Gastrocnemius medialis (tissue), 4 donors: ENCODE results near the gene ZDHHC8. TPM values are rescaled to one million over a fixed set of nuclear protein-coding genes. Genes with fewer than 3 reads are reported as not detected.

ENCODE experiments used
- ATAC-seq, 2 donors: fragments of 150-250 bp; one replicate each; pipeline ENCODE4 v1.9.1; 2016
- DNase-seq, 2 donors: peaks; one replicate each; pipeline ENCODE4 v3.0.0-alpha.2; 2019
- H3K27ac ChIP-seq, 4 donors: fragments of 200-600 bp; sonication (generic); 1 replicate in 1 of 4; 2 replicates in 3 of 4; pipeline ENCODE4 v1.5.1; 2016 to 2018; ENCODE audit warnings: mild to moderate bottlenecking in 2 of 4, moderate library complexity in 1 of 4
- H3K27me3 ChIP-seq, 3 donors: fragments of 200-600 bp; sonication (generic) in 2 of 3; 1 replicate in 1 of 3; 2 replicates in 2 of 3; pipeline versions ENCODE4 v1.5.1 to v1.6.0; 2016 to 2019; ENCODE audit warnings: mild to moderate bottlenecking in 1 of 3, moderate library complexity in 1 of 3
- H3K36me3 ChIP-seq, 2 donors: fragments of 200-600 bp; sonication (generic) in 1 of 2; one replicate each; pipeline ENCODE4 v1.5.1; 2017 to 2018
- H3K4me1 ChIP-seq, 2 donors: fragments of 200-600 bp; sonication (generic) in 1 of 2; one replicate each; pipeline ENCODE4 v1.5.1; 2016 to 2017; ENCODE audit warnings: mild to moderate bottlenecking in 2 of 2
- H3K4me3 ChIP-seq, 4 donors: fragments of 200-600 bp; sonication (generic) in 3 of 4; 1 replicate in 1 of 4; 2 replicates in 3 of 4; pipeline ENCODE4 v1.5.1; 2016 to 2019; ENCODE audit warnings: mild to moderate bottlenecking in 2 of 4
- H3K9me3 ChIP-seq, 3 donors: fragments of 200-600 bp; sonication (generic) in 2 of 3; 1 replicate in 1 of 3; 2 replicates in 2 of 3; pipeline ENCODE4 v1.5.1; 2016 to 2019
- CTCF ChIP-seq, 5 experiments: fragments of 450-650 bp in 3 of 5; fragments of 200-600 bp in 2 of 5; sonication (generic) in 2 of 5; IDR thresholded peaks in 4 of 5; conservative IDR thresholded peaks in 1 of 5; 1 replicate in 4 of 5; 2 replicates in 1 of 5; pipeline ENCODE4 v1.5.1; 2016 to 2019; ENCODE audit warnings: antibody characterized with exemption in 5 of 5, mild to moderate bottlenecking in 3 of 5, moderate library complexity in 3 of 5
- POLR2A ChIP-seq, 2 donors: fragments of 450-650 bp; IDR thresholded peaks; one replicate each; pipeline ENCODE4 v1.6.1; 2017; ENCODE audit warnings: antibody characterized with exemption in 2 of 2, mild to moderate bottlenecking in 2 of 2, moderate library complexity in 2 of 2
- in situ Hi-C, 4 donors: fragments of 200-750 bp; cut with MboI; loops; one replicate each; pipeline versions ENCODE4 v1.15.0 to v1.8.0; 2017; ENCODE audit warnings: low sequenced_read_pairs in 4 of 4
- intact Hi-C: fragments of 100-400 bp; cut with DNase I; formaldehyde crosslinking; loops from one replicate; pipeline ENCODE4 v1.15.1; 2023; ENCODE audit warnings: low total_unique reads
- total RNA-seq, 4 donors: library from RNA; depleted of rRNA; stranded (reverse); fragments of >200 nt; gene quantifications; one replicate each; pipeline versions ENCODE4 v1.1.0 to v1.2.3, GENCODE V29; 2016

The ZDHHC8 gene
- total RNA-seq, 4 donors from 2014 or later: 7.3 to 15.8 (median 12.8) TPM

DNA sequence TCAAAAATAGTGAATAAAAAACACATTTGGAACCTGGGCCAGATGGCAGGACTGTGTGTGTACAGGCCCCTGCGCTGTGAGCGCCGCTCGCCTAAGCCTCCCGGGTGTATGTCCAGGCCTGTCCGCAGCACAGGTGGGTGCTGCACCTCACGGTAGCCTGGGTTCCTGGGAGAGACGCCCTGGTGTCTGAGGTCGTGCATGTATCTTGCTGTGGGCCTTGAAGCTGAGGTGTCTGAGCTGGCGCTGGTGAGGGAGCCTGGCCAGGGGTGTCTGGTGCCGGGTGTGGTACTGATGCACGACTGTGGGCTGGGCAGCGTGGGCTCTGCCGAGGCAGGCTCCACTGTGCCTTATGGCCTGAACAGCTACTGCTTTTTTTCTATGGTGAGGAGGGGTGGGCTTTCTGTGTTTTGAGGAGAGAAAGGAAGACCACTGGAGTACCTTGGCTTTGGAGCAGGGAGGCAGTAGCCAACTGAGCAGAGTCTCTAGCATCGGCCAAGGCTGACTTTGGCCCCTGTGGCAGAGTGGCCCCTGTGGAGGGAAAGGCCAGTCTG, 4.2 kb upstream of the ZDHHC8 start:
- peaks cover 0 to 28% of the 10 kb centered on the region in 2 donors for H3K36me3 ChIP-seq
- intact Hi-C loops (loop anchor here (5.0 kb wide), 1 partner anchor 155 kb away; no protein-coding TSS in a partner anchor), in situ Hi-C loops (no loop called here)
- H3K27me3 ChIP-seq: no peaks in the 10 kb centered on the region
- H3K4me1 ChIP-seq: peaks cover 8 to 19% of the 10 kb centered on the region in 2 donors
- no peak for ATAC-seq
- no peak for TF ChIP-seq CTCF (IDR thresholded peaks at IDR 0.05 in 4 of 5, conservative IDR thresholded peaks at IDR 0.05 in 1 of 5)
- TF ChIP-seq POLR2A (IDR thresholded peaks at IDR 0.05): no peak
- no peak overlapping the region for H3K27ac ChIP-seq
- DNase-seq: no peak
- no peaks in the 10 kb centered on the region for H3K9me3 ChIP-seq
- no peak overlapping the region for H3K4me3 ChIP-seq

- H3K4me1 ChIP-seq: peaks cover 14 to 25% of the 10 kb centered on the region in 2 donors
- H3K9me3 ChIP-seq: no peaks in the 10 kb centered on the region
- no peak for ATAC-seq
Observed at GRCh38 chr22:20127869-20128618, 3.6 kb upstream of the ZDHHC8 start.

DNA sequence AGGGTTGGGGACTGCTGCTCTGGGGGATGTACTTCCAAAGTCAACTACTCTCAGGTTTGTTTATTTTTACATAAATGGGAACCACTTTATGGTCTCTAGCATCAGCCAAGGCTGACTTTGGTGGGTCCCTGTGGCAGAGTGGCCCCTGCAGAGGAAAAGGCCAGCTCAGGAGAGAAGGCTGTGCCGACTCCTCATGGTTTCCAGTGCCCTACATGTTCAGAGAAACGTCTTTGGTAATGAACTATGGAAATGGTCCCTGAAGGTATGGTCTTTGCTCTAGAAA, 3.0 kb upstream of the ZDHHC8 start:
- in situ Hi-C loops: no loop called here
- Histone ChIP-seq H3K4me3 (no peak overlapping the region), H3K27me3 (no peaks in the 10 kb centered on the region), H3K4me1 (peaks cover 19 to 31% of the 10 kb centered on the region in 2 donors), H3K36me3 (peaks cover 0 to 27% of the 10 kb centered on the region in 2 donors), H3K27ac (no peak overlapping the region), H3K9me3 (no peaks in the 10 kb centered on the region)
- no peak for DNase-seq
- ATAC-seq: no peak
- no peak for TF ChIP-seq CTCF (IDR thresholded peaks at IDR 0.05 in 4 of 5, conservative IDR thresholded peaks at IDR 0.05 in 1 of 5)
- no peak for TF ChIP-seq POLR2A (IDR thresholded peaks at IDR 0.05)
- intact Hi-C loops: loop anchor here (5.0 kb wide), 1 partner anchor 156 kb away; no protein-coding TSS in a partner anchor

More at GRCh38 chr22:20127869-20128618, 3.6 kb upstream of the ZDHHC8 start:
- Histone ChIP-seq H3K4me3 (no peak overlapping the region), H3K27ac (no peak overlapping the region), H3K27me3 (no peaks in the 10 kb centered on the region), H3K36me3 (peaks cover 0 to 28% of the 10 kb centered on the region in 2 donors)
- DNase-seq: no peak
- in situ Hi-C loops (no loop called here), intact Hi-C loops (loop anchor here (5.0 kb wide), 1 partner anchor 156 kb away; no protein-coding TSS in a partner anchor)
- no peak for TF ChIP-seq POLR2A (IDR thresholded peaks at IDR 0.05)
- no peak for TF ChIP-seq CTCF (IDR thresholded peaks at IDR 0.05 in 4 of 5, conservative IDR thresholded peaks at IDR 0.05 in 1 of 5)

DNA sequence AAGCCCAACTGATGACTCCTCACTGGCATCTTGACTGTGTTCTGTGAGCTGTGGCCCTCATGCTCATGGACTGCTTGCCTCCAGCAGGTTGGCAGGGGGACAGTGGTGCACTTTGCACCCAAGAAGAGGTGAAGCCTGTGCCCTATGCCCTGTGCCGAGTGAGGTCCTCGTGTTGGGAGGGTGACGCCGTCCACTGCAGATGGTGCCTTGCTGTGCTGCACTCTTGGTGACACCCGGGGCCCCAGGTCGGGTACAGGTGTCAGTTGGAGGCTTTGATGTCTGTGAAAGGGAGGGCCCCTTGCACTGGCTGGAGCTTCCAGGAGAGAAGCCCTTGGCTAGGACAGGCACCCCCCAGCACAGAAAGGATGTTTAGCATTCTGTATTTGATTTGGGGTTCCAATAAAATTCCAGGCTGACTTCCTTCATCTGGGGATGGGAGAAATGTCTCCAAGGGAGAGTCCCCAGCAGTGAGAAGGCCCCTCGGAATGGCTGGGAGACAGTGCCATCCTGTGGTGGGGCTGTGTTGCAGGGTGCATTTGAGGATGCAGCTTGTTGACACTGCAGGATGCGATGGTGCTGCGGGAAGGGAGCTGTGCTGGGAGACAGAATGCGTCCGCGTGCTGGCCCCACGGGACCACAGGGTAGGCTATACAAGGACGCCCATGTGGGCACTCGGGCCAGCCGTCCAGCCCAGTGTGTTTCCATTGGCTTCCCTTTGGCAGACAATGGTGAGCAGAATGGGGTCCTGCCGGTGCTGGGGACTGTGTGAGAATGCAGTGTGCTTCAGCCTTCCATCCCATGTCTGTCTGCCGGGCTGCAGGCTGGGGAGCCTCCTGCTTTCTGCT, 2.5 kb upstream of the ZDHHC8 start:
- in situ Hi-C loops (no loop called here), intact Hi-C loops (loop anchor here (5.0 kb wide), 1 partner anchor 157 kb away; no protein-coding TSS in a partner anchor)
- Histone ChIP-seq H3K27ac (peak overlapping the region in 1 of 4 donors; percentile 99), H3K4me3 (no peak overlapping the region), H3K9me3 (no peaks in the 10 kb centered on the region), H3K36me3 (peaks cover 0 to 22% of the 10 kb centered on the region in 2 donors), H3K4me1 (peaks cover 23 to 36% of the 10 kb centered on the region in 2 donors), H3K27me3 (no peaks in the 10 kb centered on the region)
- no peak for ATAC-seq
- DNase-seq: peak in 1 of 2 donors; percentile 45
- TF ChIP-seq POLR2A (IDR thresholded peaks at IDR 0.05) (no peak), CTCF (IDR thresholded peaks at IDR 0.05 in 4 of 5, conservative IDR thresholded peaks at IDR 0.05 in 1 of 5) (peak; percentile 37 to 45 (median 39))
